Measurements from ENCODE around the gene MRC2.

DNA sequence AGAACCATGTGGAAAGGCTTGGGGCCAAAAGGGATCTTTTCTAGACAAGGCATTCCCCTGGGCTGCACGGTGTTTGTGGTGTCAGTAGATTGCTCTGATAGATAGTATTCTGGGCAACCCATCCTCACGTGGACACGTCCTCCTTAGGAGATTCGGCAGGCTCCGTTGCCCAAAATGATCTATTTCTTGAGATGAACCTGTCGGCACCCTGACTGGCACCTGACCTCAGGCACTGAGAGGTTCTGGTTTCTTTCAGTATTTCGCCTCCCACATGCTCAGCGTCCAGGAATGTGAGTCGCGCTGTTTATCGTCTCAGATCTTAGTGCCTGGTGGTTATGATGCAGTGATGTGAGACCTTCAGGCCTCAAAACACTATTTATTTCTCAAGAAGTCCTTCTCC is 91.0 kb downstream of the MRC2 start:
- TF ChIP-seq POLR2A (IDR thresholded peaks at IDR 0.05): no peak
- TF ChIP-seq, protein P1, sequence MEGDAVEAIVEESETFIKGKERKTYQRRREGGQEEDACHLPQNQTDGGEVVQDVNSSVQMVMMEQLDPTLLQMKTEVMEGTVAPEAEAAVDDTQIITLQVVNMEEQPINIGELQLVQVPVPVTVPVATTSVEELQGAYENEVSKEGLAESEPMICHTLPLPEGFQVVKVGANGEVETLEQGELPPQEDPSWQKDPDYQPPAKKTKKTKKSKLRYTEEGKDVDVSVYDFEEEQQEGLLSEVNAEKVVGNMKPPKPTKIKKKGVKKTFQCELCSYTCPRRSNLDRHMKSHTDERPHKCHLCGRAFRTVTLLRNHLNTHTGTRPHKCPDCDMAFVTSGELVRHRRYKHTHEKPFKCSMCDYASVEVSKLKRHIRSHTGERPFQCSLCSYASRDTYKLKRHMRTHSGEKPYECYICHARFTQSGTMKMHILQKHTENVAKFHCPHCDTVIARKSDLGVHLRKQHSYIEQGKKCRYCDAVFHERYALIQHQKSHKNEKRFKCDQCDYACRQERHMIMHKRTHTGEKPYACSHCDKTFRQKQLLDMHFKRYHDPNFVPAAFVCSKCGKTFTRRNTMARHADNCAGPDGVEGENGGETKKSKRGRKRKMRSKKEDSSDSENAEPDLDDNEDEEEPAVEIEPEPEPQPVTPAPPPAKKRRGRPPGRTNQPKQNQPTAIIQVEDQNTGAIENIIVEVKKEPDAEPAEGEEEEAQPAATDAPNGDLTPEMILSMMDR (IDR thresholded peaks at IDR 0.05): no peak

Data from prostate gland (tissue), 2 donors.